ENCODE results near the gene GNAS-AS1.

- TF ChIP-seq JUN (IDR thresholded peaks at IDR 0.05; ENCODE audit: low read depth, low read length) (no peak), POLR2A (IDR thresholded peaks at IDR 0.05; ENCODE audit: control extremely low read depth in 1 of 2, low read depth in 2 of 2, low read length in 2 of 2) (no peak), CTCF (IDR thresholded peaks at IDR 0.05; ENCODE audit: control extremely low read depth in 1 of 3, insufficient read depth in 1 of 3, low read depth in 1 of 3, low read length in 3 of 3) (no peak), SP2 (IDR thresholded peaks at IDR 0.05; ENCODE audit: low read length) (no peak), RNF2 (IDR thresholded peaks at IDR 0.05; ENCODE audit: borderline replicate concordance, low read depth, low read length, missing control alignments, poor library complexity, severe bottlenecking) (no peak), KDM1A (IDR thresholded peaks at IDR 0.05; ENCODE audit: borderline replicate concordance, low read length) (no peak), POLR2AphosphoS5 (IDR thresholded peaks at IDR 0.05; ENCODE audit: low read depth, low read length) (no peak), RFX5 (IDR thresholded peaks at IDR 0.05; ENCODE audit: borderline replicate concordance, low read depth, low read length) (no peak), SUZ12 (IDR thresholded peaks at IDR 0.05; ENCODE audit: low read length) (no peak; the same call in 1 of the 2 replicates), BCL11A (IDR thresholded peaks at IDR 0.05; ENCODE audit: low read depth in 2 of 2, low read length in 2 of 2) (no peak), EP300 (IDR thresholded peaks at IDR 0.05; ENCODE audit: borderline replicate concordance in 1 of 2, low read depth in 2 of 2, low read length in 2 of 2) (no peak)
- TF ChIP-seq, protein P1, sequence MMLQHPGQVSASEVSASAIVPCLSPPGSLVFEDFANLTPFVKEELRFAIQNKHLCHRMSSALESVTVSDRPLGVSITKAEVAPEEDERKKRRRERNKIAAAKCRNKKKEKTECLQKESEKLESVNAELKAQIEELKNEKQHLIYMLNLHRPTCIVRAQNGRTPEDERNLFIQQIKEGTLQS (IDR thresholded peaks at IDR 0.05; ENCODE audit: insufficient read depth, low read depth, low read length) = no peak
Measured at GRCh38 chr20:58853976-58854637, 3.4 kb upstream of the GNAS-AS1 start.
